Suprapubic skin (tissue), 3 donors: Measurements from ENCODE around the gene RAB3IP.

Experiments used
- CTCF ChIP-seq, 2 donors: fragments of 200-600 bp in 1 of 2; fragments of 450-650 bp in 1 of 2; sonication (generic) in 1 of 2; IDR thresholded peaks; one replicate each; pipeline ENCODE4 v1.5.1; 2016 to 2019; ENCODE audit warnings: antibody characterized with exemption in 2 of 2, mild to moderate bottlenecking in 1 of 2, moderate library complexity in 1 of 2
- EP300 ChIP-seq: sonication (generic); formaldehyde crosslinking; IDR thresholded peaks from one replicate; pipeline ENCODE4 v1.6.1; 2017; ENCODE audit warnings: antibody characterized with exemption
- POLR2A ChIP-seq, 2 donors: fragments of 450-650 bp; IDR thresholded peaks; one replicate each; pipeline ENCODE4 v1.6.1; 2017; ENCODE audit warnings: antibody characterized with exemption in 2 of 2, mild to moderate bottlenecking in 2 of 2, moderate library complexity in 2 of 2

DNA sequence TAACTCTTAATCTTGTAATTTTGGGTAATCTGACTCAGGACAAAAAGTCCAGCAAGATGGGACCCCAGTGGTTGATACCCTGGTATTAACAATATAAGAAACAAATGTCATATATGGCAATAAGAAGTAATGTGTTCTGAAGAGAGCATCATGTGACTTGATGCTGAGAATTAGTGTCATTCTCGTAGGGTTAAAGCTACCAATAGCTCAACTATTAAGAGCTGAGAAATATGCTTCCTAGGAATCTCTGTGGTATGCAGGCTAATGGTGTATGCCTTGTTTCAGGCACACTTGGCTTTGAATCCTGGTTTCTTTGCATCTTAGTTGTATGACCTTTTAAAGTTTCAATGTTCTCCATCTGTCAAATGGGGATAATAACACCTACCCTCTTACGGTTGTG lies 95.5 kb downstream of the RAB3IP start:
- no peak for TF ChIP-seq POLR2A (IDR thresholded peaks at IDR 0.05)
- no peak for TF ChIP-seq CTCF (IDR thresholded peaks at IDR 0.05)
- no peak for TF ChIP-seq EP300
